ENCODE measurements around the gene MOGAT1.

GRCh38 chr2:222724208-222724607, 52.8 kb downstream of the MOGAT1 start:
- TF ChIP-seq CTCF (conservative IDR thresholded peaks at IDR 0.05; ENCODE audit: low read depth, low read length) (no peak), EZH2 (IDR thresholded peaks at IDR 0.05; ENCODE audit: borderline replicate concordance, low read depth, low read length, poor library complexity, severe bottlenecking) (no peak)

Data from A673 (cell line).